PFSK-1 (cell line): Measurements from ENCODE around the gene COX8C.

Experiments used
- FOXP2 ChIP-seq: optimal IDR thresholded peaks from 2 replicates; pipeline ENCODE3; 2011; ENCODE audit warnings: borderline replicate concordance, control low read depth, inconsistent platforms; ENCODE audit not compliant: insufficient read depth; ENCODE audit errors: extremely low read length, extremely low read depth
- POLR2AphosphoS5 ChIP-seq: IDR thresholded peaks from 2 replicates; pipeline ENCODE4 v1.6.1; 2012; ENCODE audit warnings: low read depth, mild to moderate bottlenecking, control low read depth, low read length, moderate library complexity
- REST ChIP-seq, 2 experiments: IDR thresholded peaks; 2 replicates each; pipeline versions ENCODE4 v1.6.1 to v1.8.0; 2011 to 2012; ENCODE audit warnings: low read depth in 2 of 2, low read length in 2 of 2, control low read depth in 1 of 2, inconsistent platforms in 1 of 2, mild to moderate bottlenecking in 1 of 2, moderate library complexity in 1 of 2; ENCODE audit not compliant: insufficient read depth in 1 of 2
- SIN3A ChIP-seq: IDR thresholded peaks from 2 replicates; pipeline ENCODE4 v1.6.1; 2012; ENCODE audit warnings: mild to moderate bottlenecking, low read length, moderate library complexity, borderline replicate concordance; ENCODE audit not compliant: insufficient read depth
- TAF1 ChIP-seq: IDR thresholded peaks from 2 replicates; pipeline ENCODE4 v1.6.1; 2012; ENCODE audit warnings: low read length, control low read depth, borderline replicate concordance; ENCODE audit not compliant: insufficient read depth

DNA sequence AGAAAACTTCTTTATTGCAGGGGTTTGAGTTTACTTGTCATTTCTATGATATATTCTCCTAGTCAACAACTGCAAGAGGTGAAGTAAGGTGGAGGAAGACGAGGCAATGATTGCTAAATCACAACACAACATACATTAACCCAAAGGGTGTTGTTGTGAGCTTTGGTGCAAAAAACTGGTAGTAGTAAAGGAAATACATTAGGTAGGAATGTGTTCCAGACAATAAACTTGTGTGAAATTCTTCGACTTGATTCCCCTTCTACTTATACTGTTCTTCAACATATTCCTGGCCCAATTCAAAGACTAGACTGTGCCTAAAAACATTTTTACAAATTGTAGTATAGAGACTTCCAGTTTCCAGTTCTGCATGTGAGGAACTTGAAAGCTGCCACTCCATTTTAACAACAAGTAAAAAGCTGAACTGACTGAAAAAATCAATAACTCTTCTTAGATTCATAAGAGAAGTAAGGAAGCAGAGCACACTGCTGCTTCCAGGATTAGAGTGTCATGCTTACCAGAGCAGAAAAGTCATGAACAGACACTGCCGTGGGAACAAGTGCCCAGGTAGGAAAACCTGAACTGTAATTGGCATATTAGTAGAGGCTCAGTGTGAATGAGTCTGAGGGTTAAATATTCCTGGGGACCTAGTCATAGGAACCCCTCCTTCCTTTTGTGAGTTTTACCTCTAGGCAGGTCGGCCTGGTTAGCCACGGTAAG lies 22.2 kb downstream of the COX8C start:
- TF ChIP-seq REST (IDR thresholded peaks at IDR 0.05; ENCODE audit: insufficient read depth in 1 of 2, low read depth in 2 of 2, low read length in 2 of 2) (no peak), POLR2AphosphoS5 (no peak), FOXP2 (no peak), TAF1 (no peak), SIN3A (no peak)
